ENCODE results near the gene CDH1.

The CDH1 gene

GRCh38 chr16:68764862-68765261 is 27.8 kb downstream of the CDH1 start:
- Histone ChIP-seq H4K5ac (ENCODE audit: low read length) (no peak overlapping the region), H3K9ac (ENCODE audit: low read length) (no peak overlapping the region), H3K4ac (ENCODE audit: low read depth, low read length) (no peak overlapping the region), H2BK120ac (ENCODE audit: low read depth, low read length) (no peak overlapping the region), H3K36me3 (ENCODE audit: control insufficient read depth, insufficient read depth, low read length) (no peaks in the 10 kb centered on the region), H3K56ac (ENCODE audit: low read length) (no peak overlapping the region), H3K4me3 (ENCODE audit: low read length) (no peak overlapping the region), H3K79me1 (ENCODE audit: low read length) (no peaks in the 10 kb centered on the region), H3K4me1 (ENCODE audit: control insufficient read depth, low read depth, low read length) (peaks cover 11% of the 10 kb centered on the region), H3K4me2 (ENCODE audit: low read length) (no peak overlapping the region), H2AK5ac (ENCODE audit: low read length) (no peak overlapping the region), H3K27me3 (ENCODE audit: insufficient read depth, low read length, poor library complexity) (no peaks in the 10 kb centered on the region), H3K23ac (ENCODE audit: low read length) (no peak overlapping the region), H3K18ac (ENCODE audit: low read length) (no peak overlapping the region), H4K8ac (ENCODE audit: low read depth, low read length) (no peak overlapping the region), H2BK5ac (ENCODE audit: low read length) (no peak overlapping the region), H3K27ac (ENCODE audit: low read depth, low read length) (no peak overlapping the region), H3K79me2 (ENCODE audit: control insufficient read depth, insufficient read depth, low read length) (peaks cover 8% of the 10 kb centered on the region), H2BK15ac (replicated peaks; ENCODE audit: low read depth) (no peak overlapping the region)
- no CpG with 5 or more reads among the region's 8 CpGs for WGBS (ENCODE audit: extremely low coverage, insufficient coverage, low lambda C conversion rate)
- peak; percentile 49 for DNase-seq

- Histone ChIP-seq H4K8ac (ENCODE audit: low read depth, low read length) (no peak overlapping the region), H3K56ac (ENCODE audit: low read length) (no peak overlapping the region), H3K23ac (ENCODE audit: low read length) (no peak overlapping the region)
Measured at GRCh38 chr16:68767581-68767980, 30.5 kb downstream of the CDH1 start.

GRCh38 chr16:68768175-68768574 is 31.1 kb downstream of the CDH1 start:
- H3K56ac ChIP-seq (ENCODE audit: low read length) = no peak overlapping the region
- H3K79me1 ChIP-seq (ENCODE audit: low read length) = no peaks in the 10 kb centered on the region
- no peak for DNase-seq
- no peaks in the 10 kb centered on the region for H3K27me3 ChIP-seq (ENCODE audit: insufficient read depth, low read length, poor library complexity)
- no peak overlapping the region for H3K18ac ChIP-seq (ENCODE audit: low read length)
- H3K4me1 ChIP-seq (ENCODE audit: control insufficient read depth, low read depth, low read length) = peaks cover 8% of the 10 kb centered on the region
- peaks cover 5% of the 10 kb centered on the region for H3K79me2 ChIP-seq (ENCODE audit: control insufficient read depth, insufficient read depth, low read length)
- WGBS (ENCODE audit: extremely low coverage, insufficient coverage, low lambda C conversion rate) = no CpG with 5 or more reads among the region's 7 CpGs
- H3K36me3 ChIP-seq (ENCODE audit: control insufficient read depth, insufficient read depth, low read length) = no peaks in the 10 kb centered on the region
- H2BK15ac ChIP-seq (replicated peaks; ENCODE audit: low read depth) = no peak overlapping the region
- H4K8ac ChIP-seq (ENCODE audit: low read depth, low read length) = no peak overlapping the region
- H2BK120ac ChIP-seq (ENCODE audit: low read depth, low read length) = no peak overlapping the region
- H3K4me2 ChIP-seq (ENCODE audit: low read length) = no peak overlapping the region
- H3K27ac ChIP-seq (ENCODE audit: low read depth, low read length) = no peak overlapping the region
- H3K23ac ChIP-seq (ENCODE audit: low read length) = no peak overlapping the region
- H2BK5ac ChIP-seq (ENCODE audit: low read length) = no peak overlapping the region
- H4K5ac ChIP-seq (ENCODE audit: low read length) = no peak overlapping the region
- H3K9ac ChIP-seq (ENCODE audit: low read length) = no peak overlapping the region
- H2AK5ac ChIP-seq (ENCODE audit: low read length) = no peak overlapping the region
- no peak overlapping the region for H3K4me3 ChIP-seq (ENCODE audit: low read length)
- H3K4ac ChIP-seq (ENCODE audit: low read depth, low read length) = no peak overlapping the region

More at GRCh38 chr16:68767581-68767980, 30.5 kb downstream of the CDH1 start:
- Histone ChIP-seq H3K18ac (ENCODE audit: low read length) (no peak overlapping the region), H2AK5ac (ENCODE audit: low read length) (no peak overlapping the region), H3K9ac (ENCODE audit: low read length) (no peak overlapping the region), H3K27ac (ENCODE audit: low read depth, low read length) (no peak overlapping the region), H3K79me2 (ENCODE audit: control insufficient read depth, insufficient read depth, low read length) (peaks cover 5% of the 10 kb centered on the region), H3K27me3 (ENCODE audit: insufficient read depth, low read length, poor library complexity) (no peaks in the 10 kb centered on the region), H3K79me1 (ENCODE audit: low read length) (no peaks in the 10 kb centered on the region), H3K4me2 (ENCODE audit: low read length) (no peak overlapping the region), H2BK15ac (replicated peaks; ENCODE audit: low read depth) (no peak overlapping the region), H3K4ac (ENCODE audit: low read depth, low read length) (no peak overlapping the region), H2BK120ac (ENCODE audit: low read depth, low read length) (no peak overlapping the region), H3K4me1 (ENCODE audit: control insufficient read depth, low read depth, low read length) (peaks cover 11% of the 10 kb centered on the region), H3K4me3 (ENCODE audit: low read length) (no peak overlapping the region), H4K5ac (ENCODE audit: low read length) (no peak overlapping the region), H2BK5ac (ENCODE audit: low read length) (no peak overlapping the region), H3K36me3 (ENCODE audit: control insufficient read depth, insufficient read depth, low read length) (no peaks in the 10 kb centered on the region)
- no peak for DNase-seq
- no CpG with 5 or more reads among the region's 1 CpG for WGBS (ENCODE audit: extremely low coverage, insufficient coverage, low lambda C conversion rate)

- WGBS (ENCODE audit: extremely low coverage, insufficient coverage, low lambda C conversion rate) = no CpG with 5 or more reads among the region's 2 CpGs
- no peaks in the 10 kb centered on the region for H3K79me1 ChIP-seq (ENCODE audit: low read length)
- no peak for DNase-seq
- H3K36me3 ChIP-seq (ENCODE audit: control insufficient read depth, insufficient read depth, low read length) = no peaks in the 10 kb centered on the region
- no peak overlapping the region for H3K4me2 ChIP-seq (ENCODE audit: low read length)
- no peak overlapping the region for H2BK5ac ChIP-seq (ENCODE audit: low read length)
- H3K27me3 ChIP-seq (ENCODE audit: insufficient read depth, low read length, poor library complexity) = no peaks in the 10 kb centered on the region
- peaks cover 5% of the 10 kb centered on the region for H3K79me2 ChIP-seq (ENCODE audit: control insufficient read depth, insufficient read depth, low read length)
- H3K9ac ChIP-seq (ENCODE audit: low read length) = no peak overlapping the region
- no peak overlapping the region for H3K18ac ChIP-seq (ENCODE audit: low read length)
- no peak overlapping the region for H2AK5ac ChIP-seq (ENCODE audit: low read length)
- no peak overlapping the region for H2BK120ac ChIP-seq (ENCODE audit: low read depth, low read length)
- no peak overlapping the region for H3K4ac ChIP-seq (ENCODE audit: low read depth, low read length)
- H3K23ac ChIP-seq (ENCODE audit: low read length) = no peak overlapping the region
- no peak overlapping the region for H3K56ac ChIP-seq (ENCODE audit: low read length)
- no peak overlapping the region for H2BK15ac ChIP-seq (replicated peaks; ENCODE audit: low read depth)
- no peak overlapping the region for H3K27ac ChIP-seq (ENCODE audit: low read depth, low read length)
- peaks cover 2% of the 10 kb centered on the region for H3K4me1 ChIP-seq (ENCODE audit: control insufficient read depth, low read depth, low read length)
- H3K4me3 ChIP-seq (ENCODE audit: low read length) = no peak overlapping the region
- H4K8ac ChIP-seq (ENCODE audit: low read depth, low read length) = no peak overlapping the region
- H4K5ac ChIP-seq (ENCODE audit: low read length) = no peak overlapping the region
Measured at GRCh38 chr16:68768771-68769170, 31.7 kb downstream of the CDH1 start.

GRCh38 chr16:68770671-68771070 is 33.6 kb downstream of the CDH1 start:
- Histone ChIP-seq H4K8ac (ENCODE audit: low read depth, low read length) (no peak overlapping the region), H3K9ac (ENCODE audit: low read length) (no peak overlapping the region), H3K4me2 (ENCODE audit: low read length) (no peak overlapping the region), H3K27me3 (ENCODE audit: insufficient read depth, low read length, poor library complexity) (no peaks in the 10 kb centered on the region), H2BK120ac (ENCODE audit: low read depth, low read length) (no peak overlapping the region), H3K18ac (ENCODE audit: low read length) (no peak overlapping the region), H4K5ac (ENCODE audit: low read length) (no peak overlapping the region), H3K23ac (ENCODE audit: low read length) (no peak overlapping the region), H2BK5ac (ENCODE audit: low read length) (no peak overlapping the region), H3K56ac (ENCODE audit: low read length) (no peak overlapping the region), H3K36me3 (ENCODE audit: control insufficient read depth, insufficient read depth, low read length) (no peaks in the 10 kb centered on the region), H3K4me3 (ENCODE audit: low read length) (no peak overlapping the region), H2BK15ac (replicated peaks; ENCODE audit: low read depth) (no peak overlapping the region), H3K79me2 (ENCODE audit: control insufficient read depth, insufficient read depth, low read length) (peaks cover 7% of the 10 kb centered on the region), H2AK5ac (ENCODE audit: low read length) (no peak overlapping the region), H3K27ac (ENCODE audit: low read depth, low read length) (no peak overlapping the region), H3K4ac (ENCODE audit: low read depth, low read length) (no peak overlapping the region), H3K4me1 (ENCODE audit: control insufficient read depth, low read depth, low read length) (no peaks in the 10 kb centered on the region), H3K79me1 (ENCODE audit: low read length) (no peaks in the 10 kb centered on the region)
- no peak for DNase-seq
- no CpG with 5 or more reads among the region's 8 CpGs for WGBS (ENCODE audit: extremely low coverage, insufficient coverage, low lambda C conversion rate)

GRCh38 chr16:68772030-68772681 is 35.1 kb downstream of the CDH1 start:
- no peak overlapping the region for H2BK5ac ChIP-seq (ENCODE audit: low read length)
- no peak overlapping the region for H2BK120ac ChIP-seq (ENCODE audit: low read depth, low read length)
- H2AK5ac ChIP-seq (ENCODE audit: low read length) = no peak overlapping the region
- H3K4ac ChIP-seq (ENCODE audit: low read depth, low read length) = no peak overlapping the region
- H3K4me1 ChIP-seq (ENCODE audit: control insufficient read depth, low read depth, low read length) = no peaks in the 10 kb centered on the region
- no peak overlapping the region for H3K4me2 ChIP-seq (ENCODE audit: low read length)
- H3K18ac ChIP-seq (ENCODE audit: low read length) = no peak overlapping the region
- H3K9ac ChIP-seq (ENCODE audit: low read length) = no peak overlapping the region
- no peak overlapping the region for H3K56ac ChIP-seq (ENCODE audit: low read length)
- H3K23ac ChIP-seq (ENCODE audit: low read length) = no peak overlapping the region
- H4K8ac ChIP-seq (ENCODE audit: low read depth, low read length) = no peak overlapping the region
- H2BK15ac ChIP-seq (replicated peaks; ENCODE audit: low read depth) = no peak overlapping the region
- H3K4me3 ChIP-seq (ENCODE audit: low read length) = no peak overlapping the region
- H4K5ac ChIP-seq (ENCODE audit: low read length) = no peak overlapping the region
- WGBS (ENCODE audit: extremely low coverage, insufficient coverage, low lambda C conversion rate) = no CpG with 5 or more reads among the region's 11 CpGs
- H3K79me1 ChIP-seq (ENCODE audit: low read length) = no peaks in the 10 kb centered on the region
- DNase-seq = no peak
- H3K36me3 ChIP-seq (ENCODE audit: control insufficient read depth, insufficient read depth, low read length) = no peaks in the 10 kb centered on the region
- H3K27ac ChIP-seq (ENCODE audit: low read depth, low read length) = no peak overlapping the region
- H3K79me2 ChIP-seq (ENCODE audit: control insufficient read depth, insufficient read depth, low read length) = peaks cover 5% of the 10 kb centered on the region
- no peaks in the 10 kb centered on the region for H3K27me3 ChIP-seq (ENCODE audit: insufficient read depth, low read length, poor library complexity)

Measured in mesendoderm (in vitro differentiated cells).